Measurements from ENCODE around the gene CXorf58.

Gene CXorf58

GRCh38 chrX:23901060-23901459 is 6.7 kb upstream of the CXorf58 start:
- DNase-seq = no peak

GRCh38 chrX:23901805-23902204 is 6.0 kb upstream of the CXorf58 start:
- peak; percentile 49 for DNase-seq

GRCh38 chrX:23902419-23902818 is 5.4 kb upstream of the CXorf58 start:
- DNase-seq = no peak

DNA sequence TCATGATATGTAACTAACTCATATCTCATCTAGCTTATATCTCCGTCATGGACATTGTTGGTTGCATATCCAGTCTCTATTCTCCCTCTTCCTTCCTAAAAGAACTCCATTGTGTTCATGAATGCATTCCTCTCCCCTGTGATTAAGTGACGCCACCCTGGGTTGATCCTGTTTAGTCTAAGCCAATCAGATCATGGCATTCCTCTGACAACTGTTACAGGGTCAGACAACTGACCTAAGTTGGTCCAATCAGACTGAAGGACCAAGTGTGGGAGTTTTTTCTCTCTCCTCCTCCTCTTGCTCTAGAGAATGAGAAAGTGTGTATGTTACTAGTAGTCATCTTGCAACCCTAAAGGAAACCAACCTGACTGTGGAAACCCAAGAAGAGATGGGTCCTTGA is 3.7 kb upstream of the CXorf58 start:
- DNase-seq = no peak

DNA sequence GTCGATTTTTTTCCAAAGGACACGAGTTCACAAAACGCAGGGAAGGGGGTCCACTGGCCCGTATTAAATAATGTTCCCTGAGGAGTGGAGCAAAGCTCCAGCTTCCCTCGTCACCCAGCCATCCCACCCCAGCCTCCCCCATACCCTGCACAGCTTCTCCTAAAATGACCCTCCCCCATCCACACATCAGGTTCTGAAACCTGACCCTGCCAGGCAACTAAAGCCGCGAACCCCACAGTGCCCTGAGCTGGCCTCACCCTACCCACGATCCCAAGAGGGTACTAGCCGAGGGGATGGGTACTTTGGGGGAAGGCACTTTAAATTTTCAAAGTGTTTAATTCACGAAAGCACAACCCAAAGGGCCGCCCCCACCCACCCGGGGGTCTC is 702 bp upstream of the CXorf58 start:
- DNase-seq = no peak

DNA sequence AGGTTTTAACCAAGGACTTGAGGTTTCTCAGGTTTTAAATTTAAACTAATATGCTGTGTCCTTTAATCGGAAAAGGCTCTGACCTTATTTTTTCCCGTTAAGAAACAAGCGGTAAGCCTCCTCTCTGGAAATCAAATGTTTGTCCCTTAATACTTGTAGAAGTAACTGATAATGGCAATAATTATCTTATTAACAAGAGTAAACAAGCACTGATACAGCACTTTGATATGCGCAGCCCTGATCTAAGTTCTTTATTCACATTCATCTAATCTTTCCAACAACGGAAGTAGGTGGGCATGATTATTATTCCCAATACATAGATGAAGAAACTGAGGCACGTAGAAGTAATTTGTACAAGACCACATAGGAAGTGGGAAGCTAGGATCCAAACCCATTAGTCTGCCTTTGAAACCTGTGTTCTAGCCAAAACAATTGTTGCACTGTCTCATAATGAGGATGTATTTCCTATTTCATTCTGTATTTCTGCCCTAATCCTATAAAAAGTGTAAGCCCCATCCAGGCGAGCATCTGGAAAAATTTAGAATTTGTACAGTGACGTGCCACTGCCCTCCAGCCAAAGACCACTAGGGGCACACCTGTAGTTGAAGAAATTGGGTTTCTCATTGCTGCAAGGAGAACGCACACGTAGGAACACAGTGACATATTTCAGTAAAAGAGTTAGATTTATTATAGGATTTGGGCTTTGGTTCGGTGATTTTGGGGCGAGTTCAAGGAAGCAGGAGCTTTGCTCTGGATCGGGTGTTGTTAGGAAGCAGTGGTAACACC is 606 bp downstream of the CXorf58 start:
- DNase-seq = peak; percentile 8

DNA sequence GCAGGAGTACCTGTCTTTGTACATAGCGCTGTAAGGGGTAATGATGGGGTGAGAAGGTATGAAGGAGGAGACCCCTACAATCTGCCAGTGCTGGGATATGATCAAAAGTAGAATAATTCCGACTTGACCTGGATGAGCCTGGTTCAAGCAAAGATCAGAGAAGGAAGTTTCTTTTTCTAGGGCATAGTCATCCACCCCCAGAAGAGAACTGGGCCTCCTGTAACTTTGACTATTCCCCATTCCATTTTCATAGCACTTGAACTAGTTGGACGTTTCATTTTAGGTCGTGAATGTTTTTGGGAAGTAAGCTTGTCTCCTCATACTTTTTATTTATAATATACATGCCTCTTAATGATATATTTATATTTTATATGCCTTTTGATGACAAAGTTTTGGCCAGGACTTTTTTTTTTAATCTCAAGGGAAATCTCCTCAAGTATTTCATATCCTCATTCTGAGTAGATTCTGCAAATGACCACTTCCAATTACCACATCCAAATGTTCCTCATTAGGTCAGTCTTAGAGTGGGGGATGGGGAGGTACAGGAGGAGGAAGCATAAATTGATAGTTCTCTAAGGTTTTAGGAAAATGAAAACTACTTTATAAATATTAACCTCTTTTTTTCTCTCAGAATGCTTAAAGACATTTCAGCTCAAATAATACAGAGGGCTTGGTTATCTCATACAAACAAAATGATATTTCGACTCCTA is 3.5 kb downstream of the CXorf58 start:
- DNase-seq = no peak

DNA sequence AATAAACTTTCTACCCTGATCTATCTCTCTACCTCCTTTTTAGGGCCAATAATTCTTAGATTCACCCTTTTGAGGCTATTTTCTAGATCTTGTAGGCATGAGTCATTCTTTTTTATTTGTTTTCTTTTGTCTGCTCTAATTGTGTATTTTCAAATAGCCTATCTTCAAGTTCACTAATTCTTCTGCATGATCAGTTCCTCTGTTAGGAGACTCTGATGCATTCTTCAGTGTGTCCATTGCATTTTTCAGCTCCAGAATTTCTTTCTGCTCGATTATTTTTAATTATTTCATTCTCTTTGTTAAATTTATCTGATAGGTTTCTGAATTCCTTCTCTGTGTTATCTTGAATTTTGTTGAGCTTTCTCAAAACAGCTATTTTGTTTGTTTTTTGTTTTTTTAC is 11.3 kb downstream of the CXorf58 start:
- DNase-seq = no peak

GRCh38 chrX:23919706-23920320 is 12.0 kb downstream of the CXorf58 start:
- DNase-seq = no peak

DNA sequence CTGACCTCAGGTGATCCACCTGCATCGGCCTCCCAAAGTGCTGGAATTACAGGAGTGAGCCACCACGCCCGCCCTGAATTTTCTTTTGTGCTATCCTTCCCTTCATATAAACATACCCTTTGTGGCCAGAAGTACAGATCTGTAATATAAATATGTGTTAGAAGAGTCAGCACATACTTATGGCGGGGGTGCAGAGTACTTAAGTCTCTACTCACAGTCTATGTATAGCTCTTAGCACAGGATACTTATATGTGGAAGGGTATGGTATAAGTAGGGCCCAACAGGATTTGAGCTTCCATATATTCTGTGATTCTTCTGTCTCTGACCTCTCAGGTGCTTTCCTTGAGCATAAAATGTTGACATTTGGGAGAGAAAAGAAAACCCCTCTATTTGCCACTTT is 18.2 kb downstream of the CXorf58 start:
- DNase-seq = no peak

DNA sequence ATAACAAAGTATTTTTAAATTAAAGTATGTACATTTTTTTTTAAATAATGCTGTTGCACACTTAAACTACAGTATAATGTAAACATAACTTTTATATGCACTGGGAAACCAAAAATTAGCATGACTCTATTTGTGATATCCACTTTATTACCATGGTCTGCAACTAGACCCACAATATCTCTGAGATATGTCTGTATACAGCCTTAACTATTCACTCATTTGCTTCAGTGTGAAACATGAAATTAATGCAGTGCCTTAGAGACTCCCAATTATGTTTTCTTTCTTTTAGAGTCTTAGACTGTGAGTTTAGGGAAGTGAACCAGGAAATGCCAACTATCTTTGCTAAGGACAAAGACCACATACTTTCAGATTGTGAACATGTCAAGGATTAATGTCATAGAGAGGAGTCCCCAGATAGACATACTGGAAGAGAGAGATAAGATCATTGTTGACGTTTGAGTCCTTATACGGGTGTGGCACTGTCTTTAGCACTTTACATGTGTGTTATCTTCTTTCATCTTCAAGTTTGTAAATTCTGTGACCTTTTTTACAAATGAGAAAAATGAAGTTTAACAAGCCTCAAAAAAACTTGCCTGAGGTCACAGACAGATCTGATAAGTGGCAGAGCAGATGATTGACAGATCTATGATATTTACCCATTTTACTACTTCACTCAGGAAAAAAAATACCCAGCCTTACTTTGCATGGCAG is 23.2 kb downstream of the CXorf58 start:
- no peak for DNase-seq

DNA sequence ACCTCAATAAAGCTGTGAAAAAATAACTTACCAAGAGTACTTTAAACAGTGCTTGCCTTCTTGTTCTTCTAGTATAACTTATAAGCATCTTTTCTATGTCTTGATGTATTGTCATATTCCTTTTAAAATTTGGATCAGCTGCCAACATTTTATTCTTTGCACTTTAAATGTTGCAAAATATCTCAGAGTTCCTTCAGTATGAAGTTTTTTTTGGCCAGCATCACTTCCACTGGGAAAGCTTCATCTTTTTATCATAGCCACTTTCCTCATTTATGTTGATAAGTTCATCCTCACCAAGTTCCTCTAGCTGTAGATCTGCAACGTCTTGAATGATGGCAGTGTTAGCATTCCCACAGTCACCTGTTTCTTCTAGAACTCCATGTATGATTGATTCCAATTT is 24.2 kb downstream of the CXorf58 start:
- no peak for DNase-seq

DNA sequence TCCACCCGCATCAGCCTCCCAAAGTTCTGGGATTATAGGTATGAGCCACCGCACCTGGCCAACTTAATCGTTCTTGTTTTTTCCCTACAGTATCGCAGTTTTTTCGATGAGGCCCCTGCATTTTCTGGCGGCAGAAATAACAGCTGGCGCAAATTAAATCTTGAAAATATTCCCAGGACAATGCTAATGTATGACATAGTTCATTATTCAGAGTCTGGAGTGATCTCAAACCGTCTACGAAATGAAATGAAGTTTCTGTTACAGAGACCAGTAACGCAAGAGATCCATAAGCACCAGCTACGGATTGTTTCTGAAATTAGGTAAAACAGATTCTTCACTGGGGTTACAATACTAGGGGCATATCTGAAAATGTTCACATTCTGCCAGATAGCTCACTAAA is 27.3 kb downstream of the CXorf58 start:
- DNase-seq = no peak

DNA sequence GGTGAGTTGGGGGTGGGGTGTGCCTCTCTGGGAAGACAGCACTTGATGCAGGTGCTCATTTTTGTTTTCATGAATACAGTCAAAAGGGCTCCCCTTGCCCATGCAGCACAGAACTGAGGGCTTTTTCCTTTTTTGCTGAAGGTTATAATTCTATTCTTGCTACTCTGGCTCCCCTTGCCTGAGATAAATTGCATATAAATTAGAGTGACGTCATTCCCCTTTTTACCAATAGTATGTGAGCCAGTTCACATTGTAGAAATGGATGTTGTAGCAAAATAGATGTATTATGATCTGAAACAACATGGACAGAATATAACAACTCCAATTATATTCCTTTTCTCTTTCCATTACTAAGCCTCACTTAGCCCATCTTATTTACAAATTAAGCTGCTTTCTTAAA is 28.4 kb downstream of the CXorf58 start:
- DNase-seq = no peak

GRCh38 chrX:23937100-23937499 is 29.3 kb downstream of the CXorf58 start:
- DNase-seq = no peak

- no peak for DNase-seq
Measured at GRCh38 chrX:23938690-23939089, 30.9 kb downstream of the CXorf58 start.

GRCh38 chrX:23939203-23939602 is 31.4 kb downstream of the CXorf58 start:
- no peak for DNase-seq

- DNase-seq = no peak
Measured at GRCh38 chrX:23944234-23944633, 36.4 kb downstream of the CXorf58 start.

DNA sequence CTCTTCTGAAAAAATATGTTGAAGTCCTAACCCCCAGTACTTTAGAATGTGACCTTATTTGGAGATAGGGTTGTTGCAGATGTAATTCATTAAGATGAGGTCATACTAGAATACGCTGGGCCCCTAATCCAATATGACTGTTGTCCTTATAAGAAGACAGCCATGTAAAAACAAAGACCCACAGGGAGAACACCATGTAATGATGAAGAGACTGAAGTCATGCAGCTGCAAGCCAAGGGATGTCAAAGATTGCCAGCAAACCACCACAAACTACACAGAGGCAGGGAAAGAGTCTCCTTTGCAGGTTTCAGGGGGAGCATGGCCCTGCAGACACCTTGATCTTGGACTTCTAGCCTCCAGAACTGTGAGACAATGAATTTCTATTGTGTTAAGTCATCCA is 37.4 kb downstream of the CXorf58 start:
- no peak for DNase-seq

- no peak for DNase-seq
Measured at GRCh38 chrX:23952391-23952790, 44.6 kb downstream of the CXorf58 start.

GRCh38 chrX:23952984-23953907 is 45.4 kb downstream of the CXorf58 start:
- DNase-seq = peak; percentile 40

GRCh38 chrX:23953908-23954269 is 46.1 kb downstream of the CXorf58 start:
- peak; percentile 16 for DNase-seq

All from CD4-positive, alpha-beta T cell treated with Interleukin-17A for 4 hours (primary cell).